Endothelial cell of hepatic sinusoid (primary cell): Measurements from ENCODE around the gene ABCC1.

Experiments used
- in situ Hi-C: cut with HindIII; loops from 2 replicates; pipeline ENCODE4 v1.10.0; 2017; ENCODE audit warnings: low sequenced_read_pairs

Gene ABCC1

DNA sequence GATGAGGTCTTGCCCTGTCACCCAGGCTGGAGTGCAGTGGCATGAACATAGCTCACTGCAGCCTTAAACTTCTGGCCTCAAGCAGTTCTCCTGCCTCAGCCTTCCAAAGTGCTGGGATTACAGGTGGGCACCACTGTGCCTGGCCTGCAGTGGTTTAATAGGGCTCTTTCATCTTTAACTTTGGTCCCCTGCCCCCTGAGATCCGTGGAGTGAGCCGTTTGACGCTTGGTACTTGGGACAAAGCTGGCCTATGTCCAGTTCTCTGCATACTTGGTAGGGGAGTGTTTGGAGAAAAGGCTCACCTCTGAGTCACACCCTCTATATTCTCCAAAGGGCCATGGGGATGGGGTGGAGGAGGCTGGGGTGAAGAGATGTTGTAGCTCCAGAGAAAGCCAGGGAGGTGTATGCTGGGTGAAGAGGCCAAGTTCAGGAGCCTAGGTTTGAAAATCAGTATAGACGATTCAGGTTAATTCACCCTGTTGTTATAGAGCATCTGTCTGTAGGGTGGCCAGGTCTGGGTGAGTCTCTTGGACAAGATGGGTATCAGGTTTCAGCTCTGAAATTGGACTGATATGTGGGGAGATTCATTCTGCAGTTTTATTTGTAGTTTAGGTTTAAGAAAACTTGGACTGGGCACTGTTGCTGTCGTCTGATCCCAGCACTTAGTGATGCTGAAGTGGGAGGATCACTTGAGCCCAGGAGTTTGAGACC lies 17.6 kb downstream of the ABCC1 start:
- in situ Hi-C loops: no loop called here

DNA sequence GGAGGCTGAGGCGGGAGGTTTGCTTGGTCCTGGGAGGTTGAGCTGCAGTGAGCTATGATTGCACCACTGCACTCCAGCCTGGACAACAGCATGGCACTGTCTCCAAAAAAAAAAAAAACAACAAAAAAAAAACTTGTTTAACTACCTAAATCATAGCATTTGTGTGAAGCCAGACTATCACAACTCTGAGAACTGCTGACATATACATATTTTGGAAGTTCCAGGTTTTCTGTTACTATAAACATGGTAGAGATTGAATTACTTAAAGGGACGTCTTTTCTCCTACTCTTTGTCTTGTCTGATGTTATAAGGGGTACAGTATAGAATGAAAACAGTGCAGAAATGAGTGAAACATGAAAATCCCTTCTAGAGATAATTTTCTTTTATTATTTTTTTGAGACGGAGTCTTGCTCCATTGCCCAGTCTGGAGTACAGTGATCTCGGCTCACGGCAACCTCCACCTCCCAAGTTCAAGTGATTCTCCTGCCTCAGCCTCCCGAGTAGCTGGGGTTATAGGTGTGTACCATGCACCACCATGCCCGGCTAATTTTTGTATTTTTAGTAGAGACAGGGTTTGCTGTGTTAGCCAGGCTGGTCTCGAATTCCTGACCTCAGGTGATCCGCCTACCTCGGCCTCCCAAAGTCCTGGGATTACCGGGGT lies 18.4 kb downstream of the ABCC1 start:
- in situ Hi-C loops: no loop called here

GRCh38 chr16:15970202-15970601 lies 20.8 kb downstream of the ABCC1 start:
- in situ Hi-C loops: no loop called here

DNA sequence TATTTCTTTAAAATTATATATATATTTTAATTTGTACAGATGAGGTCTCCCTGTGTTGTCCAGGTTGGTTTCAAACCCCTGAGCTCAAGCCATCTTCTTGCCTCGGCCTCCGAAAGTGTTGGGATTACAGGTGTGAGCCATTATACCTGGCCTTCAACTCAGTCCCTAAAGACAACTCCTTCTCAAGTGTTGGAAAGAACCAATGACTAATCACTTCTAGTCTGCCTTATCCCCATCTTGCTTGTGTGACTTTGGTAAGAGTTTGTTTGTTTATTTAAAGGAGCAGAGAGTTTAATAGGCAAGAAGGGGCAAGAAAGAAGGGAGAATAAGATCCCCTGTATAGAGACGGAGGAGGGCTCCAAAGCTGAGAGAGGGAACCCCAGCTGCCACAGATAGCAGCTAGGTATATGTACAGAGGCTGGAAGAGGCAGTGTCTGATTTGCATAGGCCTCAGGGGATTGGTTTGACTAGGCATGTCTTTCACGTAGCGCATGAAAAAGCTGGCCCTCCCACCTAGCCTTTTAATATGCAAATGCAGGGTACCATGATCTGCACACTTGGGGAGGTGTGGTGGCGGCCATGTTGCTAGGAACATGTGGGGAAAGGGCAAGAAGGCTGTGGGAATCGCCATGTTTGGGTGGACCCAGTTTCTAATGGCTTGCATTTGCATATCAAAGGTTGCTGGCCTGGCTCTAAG lies 21.5 kb downstream of the ABCC1 start:
- in situ Hi-C loops: no loop called here

DNA sequence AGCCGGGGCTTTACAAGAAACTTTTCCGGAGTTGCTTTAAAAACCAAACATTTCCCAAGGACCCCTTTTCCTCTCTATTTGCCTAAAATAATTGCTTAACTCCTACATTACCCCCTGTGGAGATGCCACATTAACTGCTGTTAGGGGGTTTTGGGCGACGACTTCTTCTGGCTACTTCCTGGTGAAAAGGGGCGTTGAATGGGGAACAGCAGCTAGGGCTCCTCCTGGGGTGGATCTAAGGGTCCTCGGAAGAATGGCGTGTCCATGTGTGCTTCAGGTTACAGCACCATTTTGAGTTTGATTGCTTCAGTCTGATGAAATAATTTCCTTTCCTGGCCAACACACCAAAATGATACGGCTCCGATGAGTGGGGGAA lies 22.0 kb downstream of the ABCC1 start:
- in situ Hi-C loops: no loop called here

- in situ Hi-C loops: no loop called here
Observed at GRCh38 chr16:15972046-15972868, 22.8 kb downstream of the ABCC1 start.

- in situ Hi-C loops: no loop called here
Observed at GRCh38 chr16:15973421-15973820, 24.0 kb downstream of the ABCC1 start.

DNA sequence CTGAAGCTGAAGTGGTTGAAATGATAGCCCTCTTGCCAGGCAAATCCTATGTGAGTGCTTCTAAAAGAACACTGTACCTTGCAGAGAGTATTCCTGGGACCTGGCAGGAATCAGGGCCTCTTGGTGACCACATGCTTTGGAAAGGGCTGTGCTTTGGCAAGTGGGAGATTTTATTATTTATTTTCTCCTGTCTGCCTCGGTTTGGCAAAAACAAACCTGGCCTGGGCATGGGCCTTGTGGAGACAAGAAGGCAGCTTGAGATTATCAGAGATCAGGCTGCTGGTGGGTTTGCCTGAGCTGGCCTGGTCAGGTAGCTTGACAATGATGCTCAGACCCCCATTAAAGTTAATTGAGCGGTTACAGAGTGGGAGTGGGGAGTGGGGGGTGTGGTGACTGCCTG lies 24.6 kb downstream of the ABCC1 start:
- in situ Hi-C loops: no loop called here

- in situ Hi-C loops: loop anchor here (5.0 to 25.0 kb wide), 2 partner anchors 77 to 88 kb away; partner anchors contain the start of gene CEP20
Observed at GRCh38 chr16:15975172-15975571, 25.8 kb downstream of the ABCC1 start.

GRCh38 chr16:15976225-15976812 lies 26.9 kb downstream of the ABCC1 start:
- in situ Hi-C loops: loop anchor here (5.0 to 25.0 kb wide), 2 partner anchors 76 to 89 kb away; partner anchors contain the start of gene CEP20

DNA sequence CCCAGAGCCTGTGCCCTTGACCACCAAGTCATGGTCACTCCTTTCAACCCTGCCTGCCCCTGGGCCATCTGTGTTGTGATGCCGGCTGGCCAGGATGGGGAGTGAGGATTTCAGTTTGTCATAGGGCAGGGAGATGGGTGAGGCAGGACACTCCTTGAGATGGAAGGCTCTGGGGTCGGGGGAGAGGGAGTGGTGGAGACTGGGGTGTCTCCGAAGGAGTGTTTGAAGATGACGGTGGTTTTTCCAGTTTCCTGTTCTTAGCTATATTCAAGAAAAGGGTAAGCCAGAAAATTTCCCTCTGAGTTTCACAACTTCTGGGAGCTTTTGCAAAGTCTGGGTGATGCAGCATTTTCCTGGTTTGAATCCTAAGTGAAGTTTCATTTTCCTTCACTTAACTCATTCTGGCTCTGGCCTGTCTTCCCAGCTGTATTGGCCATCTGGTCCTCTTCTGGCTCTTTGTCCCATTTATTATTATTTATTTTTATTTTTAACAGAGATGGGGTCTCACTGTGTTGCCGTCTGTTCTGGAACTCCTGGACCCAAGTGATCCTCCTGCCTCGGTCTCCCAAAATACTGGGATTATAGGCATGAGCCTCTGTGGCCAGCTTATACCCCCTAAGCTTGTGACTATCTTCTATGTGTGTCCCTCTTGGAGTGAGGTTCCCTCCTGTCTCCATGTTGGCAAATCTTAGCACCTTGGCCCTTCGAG lies 27.7 kb downstream of the ABCC1 start:
- in situ Hi-C loops: loop anchor here (5.0 to 25.0 kb wide), 2 partner anchors 75 to 90 kb away; partner anchors contain the start of gene CEP20

DNA sequence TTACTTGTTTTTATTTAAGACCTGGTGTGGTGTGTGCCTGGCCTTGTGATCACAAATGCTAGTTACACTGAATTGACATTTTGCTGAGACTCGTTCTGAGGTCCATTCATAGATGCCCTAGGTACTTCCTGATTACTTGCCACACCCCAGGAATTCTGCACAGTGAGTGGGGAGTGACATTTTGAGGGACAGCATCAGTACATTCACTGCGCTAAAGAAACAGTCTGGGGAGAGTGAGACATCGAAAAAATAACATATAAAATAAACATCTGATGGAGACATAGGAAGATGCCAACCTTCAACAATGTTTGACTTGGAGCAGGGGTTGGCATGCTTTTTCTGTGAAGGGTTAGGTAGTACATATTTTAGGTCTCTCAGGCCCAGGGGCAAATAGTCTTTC lies 30.4 kb downstream of the ABCC1 start:
- in situ Hi-C loops: loop anchor here (5.0 to 25.0 kb wide), 2 partner anchors 72 to 92 kb away; partner anchors contain the start of gene CEP20

DNA sequence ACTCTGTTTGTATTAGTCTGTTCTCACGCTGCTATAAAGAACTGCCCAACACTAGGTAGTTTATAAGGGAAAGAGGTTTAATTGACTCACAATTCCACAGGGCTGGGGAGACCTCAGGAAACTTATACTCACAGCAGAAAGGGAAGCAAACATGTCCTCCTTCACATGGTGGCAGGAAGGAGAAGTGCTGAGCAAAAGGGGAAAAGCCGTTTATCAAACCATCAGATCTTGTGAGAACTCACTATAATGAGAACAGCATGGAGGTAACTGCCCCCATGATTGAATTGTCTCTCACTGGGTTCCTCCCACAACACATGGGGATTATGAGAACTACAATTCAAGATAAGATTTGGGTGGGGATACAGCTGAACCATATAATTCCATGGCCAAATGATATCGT lies 30.9 kb downstream of the ABCC1 start:
- in situ Hi-C loops: loop anchor here (25.0 kb wide), 1 partner anchor 93 kb away; the partner anchor contains the start of gene CEP20

GRCh38 chr16:15981382-15981781 lies 32.0 kb downstream of the ABCC1 start:
- in situ Hi-C loops: loop anchor here (25.0 kb wide), 1 partner anchor 94 kb away; the partner anchor contains the start of gene CEP20

- in situ Hi-C loops: loop anchor here (25.0 kb wide), 1 partner anchor 95 kb away; the partner anchor contains the start of gene CEP20
Observed at GRCh38 chr16:15982194-15982915, 32.9 kb downstream of the ABCC1 start.

GRCh38 chr16:15983898-15984297 lies 34.5 kb downstream of the ABCC1 start:
- in situ Hi-C loops: loop anchor here (25.0 kb wide), 1 partner anchor 97 kb away; the partner anchor contains the start of gene CEP20

GRCh38 chr16:15985144-15985543 lies 35.7 kb downstream of the ABCC1 start:
- in situ Hi-C loops: loop anchor here (25.0 kb wide), 1 partner anchor 98 kb away; the partner anchor contains the start of gene CEP20

- in situ Hi-C loops: loop anchor here (25.0 kb wide), 1 partner anchor 99 kb away; the partner anchor contains the start of gene CEP20
Observed at GRCh38 chr16:15986261-15986660, 36.8 kb downstream of the ABCC1 start.
